DND-41 (cell line): ENCODE data around the gene TOX2.

Experiments
- ATAC-seq: fragments of 200-7000 bp; cut with Tn5 transposase; 3 replicates; pipeline ENCODE4 v1.9.1; 2021; ENCODE audit warnings: low read depth; ENCODE audit not compliant: insufficient read depth
- DNase-seq: peaks from one replicate; pipeline ENCODE4 v3.0.0-alpha.2; 2020
- H2AFZ ChIP-seq: 2 replicates; pipeline ENCODE4 v1.6.0; 2012; ENCODE audit warnings: low read depth, low read length
- H3K27ac ChIP-seq: 2 replicates; pipeline ENCODE4 v1.5.1; 2012; ENCODE audit warnings: low read length, inconsistent platforms
- H3K27me3 ChIP-seq: fragments of 200-600 bp; sonication (generic); 2 replicates; pipeline ENCODE4 v1.6.0; 2012; ENCODE audit warnings: low read length, mild to moderate bottlenecking, inconsistent platforms; ENCODE audit not compliant: insufficient read depth, poor library complexity
- H3K36me3 ChIP-seq: 2 replicates; pipeline ENCODE4 v1.5.1; 2012; ENCODE audit warnings: low read length, inconsistent platforms; ENCODE audit not compliant: insufficient read depth
- H3K4me1 ChIP-seq: 2 replicates; pipeline ENCODE4 v1.5.1; 2012; ENCODE audit warnings: mild to moderate bottlenecking, low read length; ENCODE audit not compliant: insufficient read depth
- H3K4me2 ChIP-seq: 2 replicates; pipeline ENCODE4 v1.6.0; 2012; ENCODE audit warnings: mild to moderate bottlenecking, moderate library complexity, low read length, inconsistent platforms; ENCODE audit not compliant: insufficient read depth
- H3K4me3 ChIP-seq, 2 experiments: fragments of 200-600 bp in 1 of 2; shearing (Covaris generic) in 1 of 2; 2 replicates each; pipeline ENCODE4 v1.5.1; 2012 to 2016; ENCODE audit warnings: inconsistent platforms in 2 of 2, low read length in 2 of 2, mild to moderate bottlenecking in 2 of 2, low read depth in 1 of 2, moderate library complexity in 1 of 2
- H3K79me2 ChIP-seq: 2 replicates; pipeline ENCODE4 v1.6.0; 2012; ENCODE audit warnings: low read length, inconsistent platforms; ENCODE audit not compliant: insufficient read depth
- H3K9ac ChIP-seq: 2 replicates; pipeline ENCODE4 v1.6.0; 2012; ENCODE audit warnings: low read depth, mild to moderate bottlenecking, inconsistent platforms, low read length, moderate library complexity
- H3K9me3 ChIP-seq: 2 replicates; pipeline ENCODE4 v1.5.1; 2012; ENCODE audit warnings: low read length, moderate library complexity, mild to moderate bottlenecking, inconsistent platforms; ENCODE audit not compliant: insufficient read depth, severe bottlenecking
- H4K20me1 ChIP-seq: 2 replicates; pipeline ENCODE4 v1.6.0; 2012; ENCODE audit warnings: low read length; ENCODE audit not compliant: insufficient read depth
- EZH2 ChIP-seq: IDR thresholded peaks from 3 replicates; pipeline ENCODE4 v1.6.1; 2012; ENCODE audit warnings: borderline replicate concordance, low read depth, mild to moderate bottlenecking, moderate library complexity, low read length, inconsistent platforms; ENCODE audit not compliant: severe bottlenecking
- TF ChIP-seq, protein P1 (sequence below): IDR thresholded peaks from 2 replicates; pipeline ENCODE4 v1.5.1; 2012; ENCODE audit warnings: borderline replicate concordance, low read length, moderate library complexity, mild to moderate bottlenecking; ENCODE audit not compliant: poor library complexity, severe bottlenecking; ENCODE audit errors: extremely low read depth

TOX2 gene

DNA sequence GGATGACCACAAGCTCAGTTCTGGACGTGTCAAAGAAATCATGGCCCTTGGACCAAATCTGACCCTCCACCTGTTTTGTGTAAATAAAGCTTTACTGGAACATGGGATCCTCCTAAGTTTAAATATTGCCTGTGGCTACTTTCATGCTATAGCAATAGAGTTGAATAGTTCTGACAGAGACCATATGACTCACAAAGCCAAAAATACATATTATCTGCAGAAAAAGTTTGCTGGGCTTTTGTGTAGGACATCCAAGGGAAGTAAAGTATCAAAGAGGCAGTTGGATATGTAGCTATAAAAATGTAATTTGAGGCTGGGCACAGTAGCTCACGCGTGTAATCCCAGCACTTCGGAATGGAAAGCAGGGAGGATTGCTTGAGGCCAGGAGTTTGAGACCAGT, 78.9 kb downstream of the TOX2 start:
- DNase-seq (no peak), ATAC-seq (no peak)
- Histone ChIP-seq H2AFZ (no peak overlapping the region), H3K4me3 (no peak overlapping the region), H3K36me3 (no peaks in the 10 kb centered on the region), H3K4me2 (no peak overlapping the region), H3K27ac (no peak overlapping the region), H3K9me3 (peaks cover 3% of the 10 kb centered on the region), H3K9ac (no peak overlapping the region), H3K27me3 (no peaks in the 10 kb centered on the region), H4K20me1 (no peaks in the 10 kb centered on the region), H3K79me2 (no peaks in the 10 kb centered on the region), H3K4me1 (no peaks in the 10 kb centered on the region)
- TF ChIP-seq, protein P1, sequence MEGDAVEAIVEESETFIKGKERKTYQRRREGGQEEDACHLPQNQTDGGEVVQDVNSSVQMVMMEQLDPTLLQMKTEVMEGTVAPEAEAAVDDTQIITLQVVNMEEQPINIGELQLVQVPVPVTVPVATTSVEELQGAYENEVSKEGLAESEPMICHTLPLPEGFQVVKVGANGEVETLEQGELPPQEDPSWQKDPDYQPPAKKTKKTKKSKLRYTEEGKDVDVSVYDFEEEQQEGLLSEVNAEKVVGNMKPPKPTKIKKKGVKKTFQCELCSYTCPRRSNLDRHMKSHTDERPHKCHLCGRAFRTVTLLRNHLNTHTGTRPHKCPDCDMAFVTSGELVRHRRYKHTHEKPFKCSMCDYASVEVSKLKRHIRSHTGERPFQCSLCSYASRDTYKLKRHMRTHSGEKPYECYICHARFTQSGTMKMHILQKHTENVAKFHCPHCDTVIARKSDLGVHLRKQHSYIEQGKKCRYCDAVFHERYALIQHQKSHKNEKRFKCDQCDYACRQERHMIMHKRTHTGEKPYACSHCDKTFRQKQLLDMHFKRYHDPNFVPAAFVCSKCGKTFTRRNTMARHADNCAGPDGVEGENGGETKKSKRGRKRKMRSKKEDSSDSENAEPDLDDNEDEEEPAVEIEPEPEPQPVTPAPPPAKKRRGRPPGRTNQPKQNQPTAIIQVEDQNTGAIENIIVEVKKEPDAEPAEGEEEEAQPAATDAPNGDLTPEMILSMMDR, result no peak
- TF ChIP-seq EZH2, result no peak

DNA sequence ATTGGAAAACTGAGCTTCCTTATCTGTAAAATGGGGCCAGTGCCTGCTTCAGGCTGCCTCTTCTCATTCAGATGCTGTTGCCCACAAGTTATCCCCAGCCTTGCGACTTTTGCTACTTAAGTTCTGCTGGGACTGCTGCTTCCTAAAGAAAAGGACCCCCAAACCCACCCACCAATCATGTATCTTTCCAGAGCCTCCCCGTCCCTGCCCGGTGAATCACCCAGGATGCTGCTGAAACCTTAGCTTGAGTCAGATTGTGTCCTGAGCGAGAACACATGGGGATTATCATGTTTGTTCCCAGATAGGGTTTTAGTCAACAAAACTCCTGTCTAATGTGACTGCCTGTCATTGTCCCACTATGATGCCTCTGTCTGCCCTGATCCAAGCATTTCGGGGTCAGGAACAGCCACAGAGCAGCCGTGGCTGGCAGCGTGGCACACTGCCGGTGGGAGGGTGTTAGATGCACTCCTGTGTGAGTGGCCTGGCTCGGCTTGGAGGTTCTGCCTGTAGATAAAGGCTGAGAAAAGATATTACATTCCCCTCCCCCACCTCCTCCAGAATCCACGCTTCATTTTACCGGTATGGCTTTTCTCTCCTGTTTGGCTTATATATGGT, 79.9 kb downstream of the TOX2 start:
- Histone ChIP-seq H2AFZ (no peak overlapping the region), H3K9me3 (peaks cover 3% of the 10 kb centered on the region), H4K20me1 (no peaks in the 10 kb centered on the region), H3K9ac (no peak overlapping the region), H3K4me1 (no peaks in the 10 kb centered on the region), H3K4me2 (no peak overlapping the region), H3K79me2 (no peaks in the 10 kb centered on the region), H3K27me3 (no peaks in the 10 kb centered on the region), H3K36me3 (no peaks in the 10 kb centered on the region), H3K27ac (no peak overlapping the region), H3K4me3 (no peak overlapping the region)
- ATAC-seq (no peak), DNase-seq (no peak)
- no peak for TF ChIP-seq EZH2
- TF ChIP-seq, protein P1, result no peak

DNA sequence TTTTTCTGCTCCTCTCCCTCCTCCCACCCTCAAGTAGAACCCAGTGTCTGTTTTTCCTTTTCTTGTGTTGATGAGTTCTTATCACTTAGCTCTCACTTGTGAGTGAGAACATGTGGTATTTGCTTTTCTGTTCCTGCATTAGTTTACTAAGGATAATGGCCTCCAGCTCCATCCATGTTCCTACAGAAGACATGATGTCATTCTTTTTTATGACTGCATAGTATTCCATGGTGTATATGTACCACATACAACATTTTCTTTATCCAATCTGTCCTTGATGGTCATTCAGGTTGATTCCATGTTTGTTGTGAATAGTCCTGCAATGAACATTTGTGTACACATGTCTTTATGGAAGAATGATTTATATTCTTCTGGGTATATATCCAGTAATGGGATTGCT, 81.0 kb downstream of the TOX2 start:
- no peaks in the 10 kb centered on the region for H3K36me3 ChIP-seq
- ATAC-seq (no peak), DNase-seq (no peak)
- H3K27me3 ChIP-seq, result peaks cover 6% of the 10 kb centered on the region
- no peaks in the 10 kb centered on the region for H3K4me1 ChIP-seq
- no peak overlapping the region for H3K4me3 ChIP-seq
- H3K79me2 ChIP-seq, result no peaks in the 10 kb centered on the region
- no peak overlapping the region for H3K9ac ChIP-seq
- TF ChIP-seq EZH2, result no peak
- TF ChIP-seq, protein P1, result no peak
- no peak overlapping the region for H2AFZ ChIP-seq
- no peaks in the 10 kb centered on the region for H4K20me1 ChIP-seq
- no peak overlapping the region for H3K4me2 ChIP-seq
- H3K9me3 ChIP-seq, result no peaks in the 10 kb centered on the region
- H3K27ac ChIP-seq, result no peak overlapping the region
